HG02623 (cell line): ENCODE data around the gene HOTAIR.

ENCODE experiments used
- ATAC-seq: cut with Tn5 transposase; IDR thresholded peaks from one replicate; pipeline ENCODE4 v1.9.1; 2021; ENCODE audit warnings: moderate library complexity; ENCODE audit not compliant: unreplicated experiment

The HOTAIR gene

GRCh38 chr12:53963005-53963404 is 11.7 kb downstream of the HOTAIR start:
- no peak for ATAC-seq

- ATAC-seq: no peak
Measured at GRCh38 chr12:53961025-53961761, 13.6 kb downstream of the HOTAIR start.

- no peak for ATAC-seq
Measured at GRCh38 chr12:53960187-53961024, 14.3 kb downstream of the HOTAIR start.

DNA sequence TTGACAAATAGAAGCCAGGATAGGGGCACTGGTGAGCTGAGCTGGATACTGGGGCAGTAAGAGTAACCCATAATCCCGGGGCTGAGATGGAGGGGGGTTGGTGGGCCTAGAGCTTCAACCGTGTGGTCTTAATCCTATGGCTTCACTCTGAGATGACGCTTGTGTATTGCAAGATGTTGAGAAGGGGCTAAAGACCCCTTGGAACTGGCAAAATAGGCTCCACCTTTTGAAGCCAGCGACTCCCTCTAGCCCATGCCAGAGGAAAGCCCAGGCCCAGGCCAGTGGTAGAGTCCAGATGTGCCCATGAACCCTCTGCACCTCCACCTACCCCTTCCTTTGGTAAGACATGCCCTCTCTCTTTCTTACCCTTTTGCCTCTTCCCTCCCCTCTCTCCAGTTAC is 15.4 kb downstream of the HOTAIR start:
- no peak for ATAC-seq

DNA sequence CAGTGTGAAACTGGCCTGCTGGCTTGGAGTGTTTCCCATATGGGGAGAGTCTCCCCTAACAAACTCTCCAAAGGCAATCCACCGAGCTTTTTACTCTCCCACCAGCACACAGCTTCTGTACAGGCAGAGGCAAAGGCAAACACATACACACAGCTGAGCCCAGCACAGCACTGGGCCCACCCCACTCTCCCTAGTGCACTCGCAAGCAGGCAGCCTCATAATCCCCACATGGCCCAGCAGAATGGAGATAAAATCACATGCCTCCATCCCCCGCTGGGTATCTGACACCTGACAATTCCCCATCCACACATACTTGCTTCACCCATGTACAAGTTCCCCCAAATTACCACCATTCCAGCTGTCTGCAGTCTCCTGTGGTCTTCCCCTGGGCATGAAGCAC is 16.6 kb downstream of the HOTAIR start:
- no peak for ATAC-seq

GRCh38 chr12:53956914-53957536 is 17.7 kb downstream of the HOTAIR start:
- ATAC-seq: no peak

DNA sequence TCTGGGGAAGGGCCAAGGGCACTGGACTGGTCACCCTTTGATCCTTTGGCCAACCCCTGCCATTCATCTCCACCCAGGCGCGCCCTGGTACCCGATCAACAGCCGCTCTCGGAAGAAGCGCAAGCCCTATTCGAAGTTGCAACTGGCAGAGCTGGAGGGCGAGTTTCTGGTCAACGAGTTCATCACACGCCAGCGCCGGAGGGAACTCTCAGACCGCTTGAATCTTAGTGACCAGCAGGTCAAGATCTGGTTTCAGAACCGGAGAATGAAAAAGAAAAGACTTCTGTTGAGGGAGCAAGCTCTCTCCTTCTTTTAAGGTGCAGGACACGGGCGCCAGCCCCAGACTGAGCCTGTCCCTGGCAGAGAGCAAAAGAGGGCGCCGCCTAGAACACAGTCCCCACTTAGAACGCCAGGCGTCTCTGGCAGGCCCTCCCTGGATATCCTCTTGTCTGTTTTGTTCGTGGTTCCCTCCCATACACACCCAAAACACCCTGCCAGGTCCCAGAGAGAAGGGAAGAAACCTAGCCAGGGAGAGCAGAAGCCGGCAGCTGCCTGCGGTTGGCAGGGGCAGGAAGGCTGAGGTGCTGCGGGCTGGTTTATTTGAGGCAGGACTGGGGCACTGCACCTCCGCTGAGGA is 18.4 kb downstream of the HOTAIR start:
- no peak for ATAC-seq

GRCh38 chr12:53955776-53956250 is 18.9 kb downstream of the HOTAIR start:
- no peak for ATAC-seq

- no peak for ATAC-seq
Measured at GRCh38 chr12:53955036-53955775, 19.5 kb downstream of the HOTAIR start.

DNA sequence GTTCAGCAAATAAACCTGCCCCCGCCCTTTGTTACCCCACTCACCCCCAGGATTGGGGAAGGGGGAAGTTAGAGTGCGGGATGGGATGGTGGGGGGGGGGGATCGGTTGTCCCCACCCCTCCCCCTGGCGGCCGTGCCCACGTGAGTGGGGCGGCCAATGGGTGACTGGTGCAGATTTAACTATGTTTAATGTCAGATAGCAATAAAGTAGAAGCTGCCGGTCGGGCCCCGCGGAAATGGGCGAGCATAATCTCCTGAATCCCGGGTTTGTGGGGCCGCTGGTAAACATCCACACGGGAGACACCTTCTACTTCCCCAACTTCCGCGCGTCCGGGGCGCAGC is 20.1 kb downstream of the HOTAIR start, which contains the start of gene HOXC12:
Gene HOXC12, plus strand, starts transcription at position 210 of the 342 bp plus-strand sequence. Its CDS starts 27 bp downstream, at position 237.
- ATAC-seq: no peak

- ATAC-seq: no peak
Measured at GRCh38 chr12:53953831-53954693, 20.7 kb downstream of the HOTAIR start.

GRCh38 chr12:53952871-53953734 is 21.7 kb downstream of the HOTAIR start:
- no peak for ATAC-seq

DNA sequence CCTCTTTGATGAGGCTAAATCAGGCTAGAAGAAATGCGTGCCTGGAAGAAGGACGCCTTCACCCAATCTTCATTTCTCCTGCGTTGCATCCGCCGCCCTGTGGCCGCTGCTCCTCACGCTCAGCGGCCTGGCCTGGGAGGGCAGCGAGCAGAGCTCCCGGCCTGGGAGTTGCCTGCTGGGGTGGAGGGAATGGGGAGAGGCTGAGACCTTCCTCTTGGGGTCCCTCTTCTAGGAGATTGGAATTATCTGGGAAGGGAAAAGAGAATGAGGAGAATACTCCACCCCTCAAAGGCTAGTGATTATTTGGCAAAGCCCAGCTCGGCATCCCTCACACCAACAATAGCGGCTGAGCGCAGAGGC is 22.4 kb downstream of the HOTAIR start:
- no peak for ATAC-seq

DNA sequence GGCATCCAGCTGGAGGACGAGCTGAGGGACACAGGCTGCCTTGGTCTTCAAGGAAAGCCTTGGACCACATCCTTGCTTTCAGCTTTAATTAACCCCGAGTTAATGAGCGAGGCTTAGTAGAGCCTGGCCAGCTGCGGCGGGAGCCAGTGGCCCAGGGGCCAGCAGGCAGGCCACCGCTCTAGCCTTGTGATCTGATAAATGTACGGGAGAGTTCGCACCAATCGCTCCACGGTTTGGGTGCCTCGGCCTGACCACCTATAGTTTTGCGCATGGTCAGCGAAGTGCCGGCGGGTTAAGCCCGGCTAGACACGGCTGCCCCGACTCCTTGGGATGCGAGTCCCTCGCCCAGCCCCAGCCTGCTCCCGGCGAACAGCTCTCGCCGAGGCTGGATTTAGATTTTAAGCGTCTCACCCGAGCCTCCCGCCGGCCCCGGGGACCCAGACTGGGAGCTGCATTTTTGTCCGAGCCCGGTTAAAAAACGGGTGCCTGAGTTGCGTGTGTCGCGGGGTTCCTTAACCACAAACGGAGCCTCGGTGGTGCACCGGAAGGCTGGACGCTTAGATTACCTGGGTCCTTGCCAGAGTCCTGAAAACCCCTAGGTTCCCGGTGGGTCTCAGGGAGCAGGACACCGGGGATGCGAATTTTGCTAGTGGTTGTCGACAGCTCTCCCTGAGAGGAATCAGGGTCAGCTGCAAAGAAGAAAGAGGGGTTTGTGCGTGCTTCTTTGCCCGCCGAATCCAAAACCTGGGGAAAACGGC is 23.0 kb downstream of the HOTAIR start:
- ATAC-seq: no peak

DNA sequence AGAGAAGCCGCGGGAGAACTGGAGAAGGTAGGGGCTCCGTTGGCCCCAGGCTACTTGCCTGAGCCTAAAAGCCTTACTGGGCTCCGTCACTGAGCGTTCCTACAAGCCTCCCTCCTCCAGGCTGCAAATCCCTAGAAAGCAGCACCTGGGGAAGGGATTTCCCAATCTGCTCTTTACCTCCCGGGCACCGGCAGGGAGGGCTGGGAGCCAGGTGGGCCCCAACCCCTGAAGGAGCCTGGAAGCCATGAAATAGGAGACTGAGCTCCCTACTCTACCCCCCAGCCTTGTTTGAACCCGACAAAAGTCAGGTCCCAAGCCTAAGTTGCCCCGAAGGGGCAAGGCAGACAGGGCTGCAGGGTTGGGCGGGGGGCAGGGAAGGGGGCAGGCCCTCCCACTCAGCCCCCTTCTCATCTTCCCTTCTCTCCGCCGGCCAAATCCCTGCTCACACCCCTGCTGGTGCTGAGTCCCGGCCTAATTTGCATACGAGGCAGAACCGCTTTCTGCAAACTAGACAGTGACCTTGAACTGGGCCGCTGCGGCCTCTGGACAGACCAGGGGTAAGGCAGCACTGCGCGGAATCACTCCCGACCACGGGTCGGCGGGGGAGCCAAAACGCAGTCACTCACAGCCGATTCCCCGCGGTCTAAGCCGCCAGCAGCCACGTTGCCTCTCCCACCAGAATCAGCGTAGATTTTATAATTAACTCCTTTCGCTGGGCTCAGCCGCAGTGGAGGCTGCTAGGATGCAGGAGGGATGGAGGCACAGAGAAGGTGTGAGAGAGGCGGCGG is 23.8 kb downstream of the HOTAIR start:
- ATAC-seq: no peak

- ATAC-seq: no peak
Measured at GRCh38 chr12:53950437-53950773, 24.3 kb downstream of the HOTAIR start.
